Measurements from ENCODE around the gene LRMDA. TPM values are rescaled to one million over a fixed set of nuclear protein-coding genes. Genes with fewer than 3 reads are reported as not detected.
A peak's percentile ranks its signal among the peaks of the same experiment; 100 is the strongest.

The LRMDA gene
- total and polyA plus RNA-seq, 2 of the 13 experiments (the other 11 are each of a cell fraction or from before 2014, with no cell fraction given): 13.4 to 22.0 TPM

- TF ChIP-seq GMEB2 (CRISPR knock-in tag; IDR thresholded peaks at IDR 0.05; ENCODE audit: low read depth): no peak
- no peak for TF ChIP-seq ZNF746 (CRISPR knock-in tag; IDR thresholded peaks at IDR 0.05)
- no peak for TF ChIP-seq CERS6 (CRISPR knock-in tag; IDR thresholded peaks at IDR 0.05)
- TF ChIP-seq FOXC1 (CRISPR knock-in tag; IDR thresholded peaks at IDR 0.05; ENCODE audit: borderline replicate concordance): no peak
- no peak for TF ChIP-seq ZBTB38 (CRISPR knock-in tag; IDR thresholded peaks at IDR 0.05)
- no peak for TF ChIP-seq GMEB1 (CRISPR knock-in tag; IDR thresholded peaks at IDR 0.05; ENCODE audit: borderline replicate concordance)
- no peak for TF ChIP-seq ZNF747 (CRISPR knock-in tag; IDR thresholded peaks at IDR 0.05; ENCODE audit: borderline replicate concordance)
- no peak for TF ChIP-seq ZSCAN9 (CRISPR knock-in tag; IDR thresholded peaks at IDR 0.05; ENCODE audit: borderline replicate concordance)
- no peak for TF ChIP-seq HMG20B (CRISPR knock-in tag; conservative IDR thresholded peaks at IDR 0.05)
- TF ChIP-seq SOX13 (IDR thresholded peaks at IDR 0.05): no peak
- peak in 1 of 2 experiments; percentile 66; a peak in 1 of 4 replicates for TF ChIP-seq SOX13 (CRISPR knock-in tag; conservative IDR thresholded peaks at IDR 0.05 in 1 of 2, IDR thresholded peaks at IDR 0.05 in 1 of 2)
Measured at GRCh38 chr10:75599875-75600648, 168.6 kb downstream of the LRMDA start (continued).

Data from HepG2 (cell line).